Upper lobe of left lung (tissue), 4 donors: ENCODE measurements around the gene TREM2.

Source experiments
- CTCF ChIP-seq, 6 experiments: fragments of 450-650 bp in 4 of 6; fragments of 200-600 bp in 2 of 6; sonication (generic) in 2 of 6; IDR thresholded peaks; one replicate each; pipeline ENCODE4 v1.5.1; 2016 to 2019; ENCODE audit warnings: antibody characterized with exemption in 6 of 6
- EP300 ChIP-seq, 4 donors: sonication (generic); formaldehyde crosslinking; IDR thresholded peaks; one replicate each; pipeline ENCODE4 v1.5.1; 2017; ENCODE audit warnings: antibody characterized with exemption in 4 of 4, control low read depth in 2 of 4
- POLR2AphosphoS5 ChIP-seq, 2 donors: sonication (generic); formaldehyde crosslinking; IDR thresholded peaks; one replicate each; pipeline ENCODE4 v1.5.1; 2017; ENCODE audit warnings: antibody characterized with exemption in 2 of 2

DNA sequence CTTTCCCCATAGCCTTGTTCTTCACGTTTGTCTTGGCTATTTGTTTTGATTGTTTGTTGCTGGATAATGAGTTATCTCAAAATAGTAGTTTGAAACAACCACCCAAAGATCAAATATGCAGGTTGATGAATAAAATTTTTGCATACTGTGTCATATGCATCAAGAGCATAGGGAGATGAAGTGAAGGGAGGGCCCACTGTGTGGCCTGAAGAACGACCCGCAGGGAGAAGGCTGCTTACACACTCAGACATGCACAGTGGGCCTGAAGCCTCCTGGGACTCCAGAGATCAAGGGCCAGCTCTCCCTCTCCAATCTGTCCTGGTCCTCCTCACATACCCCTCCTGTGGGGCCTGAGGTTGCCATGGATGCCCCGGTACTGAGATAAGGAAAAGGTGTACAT, 16.2 kb upstream of the TREM2 start:
- no peak for TF ChIP-seq CTCF (IDR thresholded peaks at IDR 0.05)
- no peak for TF ChIP-seq POLR2AphosphoS5 (IDR thresholded peaks at IDR 0.05)
- TF ChIP-seq EP300 (IDR thresholded peaks at IDR 0.05): no peak
